ENCODE data around the gene PIGZ.
A peak's percentile ranks its signal among the peaks of the same experiment; 100 is the strongest.

PIGZ gene

GRCh38 chr3:197011780-197012539, 43.3 kb upstream of the PIGZ start:
- no peak for DNase-seq (ENCODE audit: low read depth, low spot score)
- no peak for TF ChIP-seq YY1 (IDR thresholded peaks at IDR 0.05; ENCODE audit: insufficient read depth, insufficient read length)
- TF ChIP-seq ZNF274 (IDR thresholded peaks at IDR 0.05; ENCODE audit: low read depth, low read length): no peak
- no peak for TF ChIP-seq SUZ12 (IDR thresholded peaks at IDR 0.05; ENCODE audit: extremely low read depth, insufficient read depth, insufficient read length)
- Histone ChIP-seq H3K4me1 (ENCODE audit: insufficient read depth, insufficient read length) (peaks cover 22% of the 10 kb centered on the region), H3K36me3 (ENCODE audit: insufficient read depth, insufficient read length, low read length) (peaks cover 41% of the 10 kb centered on the region), H3K27me3 (ENCODE audit: insufficient read depth, insufficient read length) (no peaks in the 10 kb centered on the region), H3K9ac (ENCODE audit: insufficient read length, low read depth) (peak overlapping the region; percentile 51), H3K4me3 (ENCODE audit: insufficient read length, low read depth) (no peak overlapping the region), H3K9me3 (ENCODE audit: insufficient read depth, low read length) (no peaks in the 10 kb centered on the region)

- H3K9ac ChIP-seq (ENCODE audit: insufficient read length, low read depth): peak overlapping the region; percentile 51
- H3K9me3 ChIP-seq (ENCODE audit: insufficient read depth, low read length): no peaks in the 10 kb centered on the region
- TF ChIP-seq SUZ12 (IDR thresholded peaks at IDR 0.05; ENCODE audit: extremely low read depth, insufficient read depth, insufficient read length): no peak
- TF ChIP-seq ZNF274 (IDR thresholded peaks at IDR 0.05; ENCODE audit: low read depth, low read length): no peak
- TF ChIP-seq YY1 (IDR thresholded peaks at IDR 0.05; ENCODE audit: insufficient read depth, insufficient read length): no peak
- H3K4me1 ChIP-seq (ENCODE audit: insufficient read depth, insufficient read length): peaks cover 23% of the 10 kb centered on the region
- H3K27me3 ChIP-seq (ENCODE audit: insufficient read depth, insufficient read length): no peaks in the 10 kb centered on the region
- peaks cover 46% of the 10 kb centered on the region for H3K36me3 ChIP-seq (ENCODE audit: insufficient read depth, insufficient read length, low read length)
- DNase-seq (ENCODE audit: low read depth, low spot score): no peak
- no peak overlapping the region for H3K4me3 ChIP-seq (ENCODE audit: insufficient read length, low read depth)
Observed at GRCh38 chr3:197010556-197011351, 42.1 kb upstream of the PIGZ start.

- DNase-seq (ENCODE audit: low read depth, low spot score): no peak
- Histone ChIP-seq H3K9me3 (ENCODE audit: insufficient read depth, low read length) (no peaks in the 10 kb centered on the region), H3K27me3 (ENCODE audit: insufficient read depth, insufficient read length) (peaks cover 2% of the 10 kb centered on the region), H3K36me3 (ENCODE audit: insufficient read depth, insufficient read length, low read length) (peaks cover 56% of the 10 kb centered on the region), H3K4me1 (ENCODE audit: insufficient read depth, insufficient read length) (peaks cover 23% of the 10 kb centered on the region), H3K9ac (ENCODE audit: insufficient read length, low read depth) (no peak overlapping the region), H3K4me3 (ENCODE audit: insufficient read length, low read depth) (no peak overlapping the region)
- TF ChIP-seq ZNF274 (IDR thresholded peaks at IDR 0.05; ENCODE audit: low read depth, low read length) (no peak), SUZ12 (IDR thresholded peaks at IDR 0.05; ENCODE audit: extremely low read depth, insufficient read depth, insufficient read length) (no peak), YY1 (IDR thresholded peaks at IDR 0.05; ENCODE audit: insufficient read depth, insufficient read length) (no peak)
Observed at GRCh38 chr3:197009532-197010019, 40.9 kb upstream of the PIGZ start.

- H3K9ac ChIP-seq (ENCODE audit: insufficient read length, low read depth): no peak overlapping the region
- peaks cover 30% of the 10 kb centered on the region for H3K4me1 ChIP-seq (ENCODE audit: insufficient read depth, insufficient read length)
- peaks cover 5% of the 10 kb centered on the region for H3K27me3 ChIP-seq (ENCODE audit: insufficient read depth, insufficient read length)
- peaks cover 63% of the 10 kb centered on the region for H3K36me3 ChIP-seq (ENCODE audit: insufficient read depth, insufficient read length, low read length)
- no peak for DNase-seq (ENCODE audit: low read depth, low spot score)
- TF ChIP-seq YY1 (IDR thresholded peaks at IDR 0.05; ENCODE audit: insufficient read depth, insufficient read length) (no peak), ZNF274 (IDR thresholded peaks at IDR 0.05; ENCODE audit: low read depth, low read length) (no peak), SUZ12 (IDR thresholded peaks at IDR 0.05; ENCODE audit: extremely low read depth, insufficient read depth, insufficient read length) (no peak)
- no peaks in the 10 kb centered on the region for H3K9me3 ChIP-seq (ENCODE audit: insufficient read depth, low read length)
- H3K4me3 ChIP-seq (ENCODE audit: insufficient read length, low read depth): no peak overlapping the region
Observed at GRCh38 chr3:197008436-197009209, 40.0 kb upstream of the PIGZ start.

GRCh38 chr3:197007953-197008352, 39.3 kb upstream of the PIGZ start:
- no peak for DNase-seq (ENCODE audit: low read depth, low spot score)

GRCh38 chr3:197007296-197007940, 38.8 kb upstream of the PIGZ start:
- Histone ChIP-seq H3K27me3 (ENCODE audit: insufficient read depth, insufficient read length) (peaks cover 5% of the 10 kb centered on the region), H3K9ac (ENCODE audit: insufficient read length, low read depth) (no peak overlapping the region), H3K4me1 (ENCODE audit: insufficient read depth, insufficient read length) (peaks cover 30% of the 10 kb centered on the region), H3K36me3 (ENCODE audit: insufficient read depth, insufficient read length, low read length) (peaks cover 63% of the 10 kb centered on the region), H3K4me3 (ENCODE audit: insufficient read length, low read depth) (no peak overlapping the region), H3K9me3 (ENCODE audit: insufficient read depth, low read length) (no peaks in the 10 kb centered on the region)
- TF ChIP-seq ZNF274 (IDR thresholded peaks at IDR 0.05; ENCODE audit: low read depth, low read length): no peak
- no peak for TF ChIP-seq YY1 (IDR thresholded peaks at IDR 0.05; ENCODE audit: insufficient read depth, insufficient read length)
- TF ChIP-seq SUZ12 (IDR thresholded peaks at IDR 0.05; ENCODE audit: extremely low read depth, insufficient read depth, insufficient read length): no peak
- no peak for DNase-seq (ENCODE audit: low read depth, low spot score)

More at GRCh38 chr3:197007953-197008352, 39.3 kb upstream of the PIGZ start:
- Histone ChIP-seq H3K36me3 (ENCODE audit: insufficient read depth, insufficient read length, low read length) (peaks cover 63% of the 10 kb centered on the region), H3K9ac (ENCODE audit: insufficient read length, low read depth) (no peak overlapping the region), H3K4me1 (ENCODE audit: insufficient read depth, insufficient read length) (peaks cover 30% of the 10 kb centered on the region), H3K9me3 (ENCODE audit: insufficient read depth, low read length) (no peaks in the 10 kb centered on the region), H3K4me3 (ENCODE audit: insufficient read length, low read depth) (no peak overlapping the region), H3K27me3 (ENCODE audit: insufficient read depth, insufficient read length) (peaks cover 5% of the 10 kb centered on the region)
- TF ChIP-seq SUZ12 (IDR thresholded peaks at IDR 0.05; ENCODE audit: extremely low read depth, insufficient read depth, insufficient read length): no peak
- TF ChIP-seq YY1 (IDR thresholded peaks at IDR 0.05; ENCODE audit: insufficient read depth, insufficient read length): no peak
- TF ChIP-seq ZNF274 (IDR thresholded peaks at IDR 0.05; ENCODE audit: low read depth, low read length): no peak
